Articular chondrocyte of knee joint (primary cell): Measurements from ENCODE around the gene SELENON. TPM values are rescaled to one million over a fixed set of nuclear protein-coding genes. Genes with fewer than 3 reads are reported as not detected.

Experiments
- total RNA-seq: library from RNA; depleted of rRNA; stranded (reverse); fragments of >200 nt; gene quantifications from 2 replicates; pipeline ENCODE4 v1.2.3, GENCODE V29; 2012

Gene SELENON
- total RNA-seq, result 35.5 and 62.6 TPM in 2 replicates

GRCh38 chr1:25799935-25800702, at the start of gene SELENON:
SELENON (plus strand) TSS chr1:25800193; CDS start chr1:25800231, 38 bp downstream.

GRCh38 chr1:25819491-25820246, 19.7 kb downstream of the SELENON start, which contains the start of gene MTFR1L:
MTFR1L (plus strand) TSS chr1:25819954; CDS start chr1:25823105, 3,151 bp downstream.

GRCh38 chr1:25858906-25859789, 59.2 kb downstream of the SELENON start, which contains the start of gene AUNIP:
AUNIP (minus strand) TSS chr1:25859457; CDS start chr1:25859357, 100 bp downstream.

Other genes with a start within 250 kb of the SELENON start
- 23.9 and 28.6 TPM in 2 replicates for gene MAN1C1, start 183.4 kb upstream of the SELENON start, total RNA-seq
- gene MTFR1L, start 19.8 kb downstream of the SELENON start, total RNA-seq, result 44.6 and 53.9 TPM in 2 replicates
- gene AUNIP, start 59.3 kb downstream of the SELENON start, total RNA-seq, result 0.65 and 1.2 TPM in 2 replicates
- gene PAQR7, start 75.5 kb downstream of the SELENON start, total RNA-seq, result 10.7 and 11.2 TPM in 2 replicates
- 65.1 and 98.2 TPM in 2 replicates for gene STMN1, start 106.2 kb downstream of the SELENON start, total RNA-seq
- gene PAFAH2, start 197.9 kb downstream of the SELENON start, total RNA-seq, result 5.2 and 9.5 TPM in 2 replicates
- gene EXTL1, start 221.6 kb downstream of the SELENON start, total RNA-seq, result 0.26 and 1.3 TPM in 2 replicates
- not detected in 2 replicates for gene SLC30A2, start 245.9 kb downstream of the SELENON start, total RNA-seq